ENCODE results near the gene LGALS7B. TPM values are rescaled to one million over a fixed set of nuclear protein-coding genes. Genes with fewer than 3 reads are reported as not detected.
A peak's percentile ranks its signal among the peaks of the same experiment; 100 is the strongest.

LGALS7B gene
- total RNA-seq, 2 experiments from 2014 or later: not detected

DNA sequence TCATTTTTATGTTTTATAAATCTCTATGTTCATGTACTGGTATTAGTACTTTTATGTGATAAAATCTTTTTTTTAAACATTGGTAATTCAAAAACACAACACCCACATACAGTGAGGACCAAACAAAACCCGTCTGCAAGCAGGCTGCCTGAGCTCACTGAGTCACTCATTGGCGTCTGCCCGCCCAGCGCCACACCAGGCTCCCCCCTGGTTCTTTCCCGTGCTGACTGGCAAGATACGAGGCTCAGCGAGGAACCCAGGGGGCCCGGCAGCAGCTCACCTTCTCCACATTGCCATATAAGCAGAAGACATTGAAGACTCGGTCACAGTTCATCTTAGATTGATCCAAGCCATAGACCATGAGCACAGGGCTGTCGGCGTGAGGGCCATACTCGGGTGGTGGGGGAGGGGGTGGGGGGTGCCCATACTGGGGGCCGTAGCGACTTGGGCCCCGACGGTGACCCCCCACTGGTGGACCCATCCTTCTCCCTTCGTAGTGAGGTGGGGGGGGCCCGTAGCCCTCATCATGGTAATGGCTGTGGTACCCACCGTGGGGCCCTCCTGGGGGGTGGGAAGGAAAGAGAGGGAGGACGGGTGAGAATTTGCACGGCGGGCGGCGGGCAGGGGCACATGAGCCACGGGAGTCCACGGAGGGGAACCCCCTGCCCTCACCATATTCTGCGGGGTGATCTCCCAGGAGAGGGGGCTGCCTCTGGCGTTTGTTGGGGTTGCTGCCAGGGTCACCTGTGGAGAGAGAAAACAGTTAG lies 51.0 kb downstream of the LGALS7B start:
- DNase-seq (no peak), ATAC-seq (ENCODE audit: poor library complexity) (no peak)
- no peaks in the 10 kb centered on the region for H3K27me3 ChIP-seq (ENCODE audit: control insufficient read depth in 1 of 2, insufficient read depth in 2 of 2, low read length in 2 of 2)
- peaks cover 96% of the 10 kb centered on the region for H3K36me3 ChIP-seq (ENCODE audit: insufficient read depth, low read length)
- H3K9me3 Mint-ChIP-seq: no peaks in the 10 kb centered on the region
- ChIA-PET POLR2A (interaction anchor here (0.6 to 3.4 kb wide), 5 partner anchors 8 to 30 kb away, joined by 3 to 30 read pairs (median 14); partner anchors contain the start of gene ECH1), CTCF (interaction anchor here (1.3 to 1.6 kb wide), 2 partner anchors 29 to 30 kb away, joined by 3 read pairs; no protein-coding TSS in a partner anchor)
- intact Hi-C loops (cut with DNase I, micrococcal nuclease): loop anchor here (5.0 to 10.0 kb wide), 2 partner anchors 37 to 105 kb away; partner anchors contain the start of gene RINL (in 1 of the 2)
- peaks cover 97% of the 10 kb centered on the region for H3K36me3 Mint-ChIP-seq (ENCODE audit: low read depth)
- peak overlapping the region in 1 of 2 donors; percentile 47 for H3K27ac ChIP-seq (ENCODE audit: low read depth in 1 of 2, low read length in 2 of 2)
- H3K4me3 ChIP-seq (ENCODE audit: low read length): no peak overlapping the region
- H3K4me3 Mint-ChIP-seq: peak overlapping the region; percentile 14
- no peaks in the 10 kb centered on the region for H3K9me3 ChIP-seq (ENCODE audit: control insufficient read depth in 1 of 2, insufficient read depth in 1 of 2, low read length in 2 of 2)
- TF ChIP-seq, protein P1, sequence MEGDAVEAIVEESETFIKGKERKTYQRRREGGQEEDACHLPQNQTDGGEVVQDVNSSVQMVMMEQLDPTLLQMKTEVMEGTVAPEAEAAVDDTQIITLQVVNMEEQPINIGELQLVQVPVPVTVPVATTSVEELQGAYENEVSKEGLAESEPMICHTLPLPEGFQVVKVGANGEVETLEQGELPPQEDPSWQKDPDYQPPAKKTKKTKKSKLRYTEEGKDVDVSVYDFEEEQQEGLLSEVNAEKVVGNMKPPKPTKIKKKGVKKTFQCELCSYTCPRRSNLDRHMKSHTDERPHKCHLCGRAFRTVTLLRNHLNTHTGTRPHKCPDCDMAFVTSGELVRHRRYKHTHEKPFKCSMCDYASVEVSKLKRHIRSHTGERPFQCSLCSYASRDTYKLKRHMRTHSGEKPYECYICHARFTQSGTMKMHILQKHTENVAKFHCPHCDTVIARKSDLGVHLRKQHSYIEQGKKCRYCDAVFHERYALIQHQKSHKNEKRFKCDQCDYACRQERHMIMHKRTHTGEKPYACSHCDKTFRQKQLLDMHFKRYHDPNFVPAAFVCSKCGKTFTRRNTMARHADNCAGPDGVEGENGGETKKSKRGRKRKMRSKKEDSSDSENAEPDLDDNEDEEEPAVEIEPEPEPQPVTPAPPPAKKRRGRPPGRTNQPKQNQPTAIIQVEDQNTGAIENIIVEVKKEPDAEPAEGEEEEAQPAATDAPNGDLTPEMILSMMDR (IDR thresholded peaks at IDR 0.05): no peak
- peak overlapping the region; percentile 55 for H3K27ac Mint-ChIP-seq
- peaks cover 55% of the 10 kb centered on the region for H3K4me1 ChIP-seq (ENCODE audit: insufficient read depth, low read length)
- peaks cover 5% of the 10 kb centered on the region for H3K27me3 Mint-ChIP-seq
- peaks cover 48% of the 10 kb centered on the region for H3K4me1 Mint-ChIP-seq (ENCODE audit: low read depth)

DNA sequence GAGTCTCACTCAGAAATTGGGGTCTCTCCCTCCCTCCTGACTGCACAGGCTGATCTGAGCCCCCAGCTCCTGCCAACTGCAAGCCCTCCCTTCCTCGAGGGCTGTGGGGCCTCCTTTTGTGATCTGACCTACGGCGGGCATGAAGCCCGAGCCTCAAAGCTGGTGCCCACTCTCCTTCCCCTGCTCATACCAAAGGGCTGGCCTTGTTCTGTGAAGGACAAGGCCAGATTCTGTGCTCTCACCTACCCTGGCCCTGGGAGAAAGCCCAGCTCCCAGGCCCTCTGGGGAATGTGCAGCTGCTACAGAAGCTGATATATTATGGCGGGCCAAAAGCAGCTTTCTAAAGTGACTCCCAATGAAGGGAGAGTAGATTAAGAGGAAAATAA lies 51.6 kb downstream of the LGALS7B start:
- DNase-seq (no peak), ATAC-seq (ENCODE audit: poor library complexity) (no peak)
- H3K27me3 Mint-ChIP-seq: peaks cover 5% of the 10 kb centered on the region
- H3K4me3 ChIP-seq (ENCODE audit: low read length): no peak overlapping the region
- ChIA-PET POLR2A (interaction anchor here (0.6 to 3.0 kb wide), 5 partner anchors 9 to 29 kb away, joined by 3 to 30 read pairs (median 6); partner anchors contain the start of genes ECH1 and HNRNPL), CTCF (interaction anchor here (1.6 kb wide), 1 partner anchor 29 kb away, joined by 3 read pairs; no protein-coding TSS in a partner anchor)
- H3K27ac Mint-ChIP-seq: peak overlapping the region; percentile 88
- H3K36me3 Mint-ChIP-seq (ENCODE audit: low read depth): peaks cover 99% of the 10 kb centered on the region
- no peak overlapping the region for H3K4me3 Mint-ChIP-seq
- peaks cover 97% of the 10 kb centered on the region for H3K36me3 ChIP-seq (ENCODE audit: insufficient read depth, low read length)
- H3K9me3 Mint-ChIP-seq: no peaks in the 10 kb centered on the region
- H3K4me1 Mint-ChIP-seq (ENCODE audit: low read depth): peaks cover 54% of the 10 kb centered on the region
- peak overlapping the region; percentile 6 to 47 for H3K27ac ChIP-seq (ENCODE audit: low read depth in 1 of 2, low read length in 2 of 2)
- TF ChIP-seq, protein P1 (IDR thresholded peaks at IDR 0.05): no peak
- intact Hi-C loops (cut with DNase I, micrococcal nuclease): loop anchor here (5.0 to 10.0 kb wide), 2 partner anchors 37 to 106 kb away; partner anchors contain the start of gene RINL (in 1 of the 2)
- no peaks in the 10 kb centered on the region for H3K27me3 ChIP-seq (ENCODE audit: control insufficient read depth in 1 of 2, insufficient read depth in 2 of 2, low read length in 2 of 2)
- H3K4me1 ChIP-seq (ENCODE audit: insufficient read depth, low read length): peaks cover 61% of the 10 kb centered on the region
- H3K9me3 ChIP-seq (ENCODE audit: control insufficient read depth in 1 of 2, insufficient read depth in 1 of 2, low read length in 2 of 2): no peaks in the 10 kb centered on the region

Other genes starting within 250 kb of the LGALS7B start
- gene MAP4K1, start 171.2 kb upstream of the LGALS7B start, total RNA-seq: 100 to 1,000 TPM; 173 to 185 TPM
- gene EIF3K, start 170.0 kb upstream of the LGALS7B start, total RNA-seq: 100 to 1,000 TPM; 309 to 322 TPM
- 10 to 100 TPM; 70.3 to 84.0 TPM for gene ACTN4, start 141.6 kb upstream of the LGALS7B start, total RNA-seq
- 1 to 10 TPM; 1.6 to 2.0 TPM for gene CAPN12, start 44.7 kb upstream of the LGALS7B start, total RNA-seq
- gene LGALS7, start 15.7 kb upstream of the LGALS7B start, total RNA-seq: not detected
- gene LGALS4, start 23.7 kb downstream of the LGALS7B start, total RNA-seq: 1 to 10 TPM; 2.3 to 3.1 TPM
- gene ECH1, start 42.6 kb downstream of the LGALS7B start, total RNA-seq: 10 to 100 TPM; 32.6 to 35.3 TPM
- 100 to 1,000 TPM; 535 to 565 TPM for gene HNRNPL, start 60.8 kb downstream of the LGALS7B start, total RNA-seq
- gene RINL, start 89.1 kb downstream of the LGALS7B start, total RNA-seq: 10 to 100 TPM; 19.5 to 21.3 TPM
- gene SIRT2, start 110.4 kb downstream of the LGALS7B start, total RNA-seq: 10 to 100 TPM; 60.8 to 67.8 TPM
- 10 to 100 TPM; 29.3 to 30.1 TPM for gene NFKBIB, start 110.8 kb downstream of the LGALS7B start, total RNA-seq
- 1 to 10 TPM; 1.0 to 1.7 TPM for gene CCER2, start 123.0 kb downstream of the LGALS7B start, total RNA-seq
- 10 to 100 TPM; 18.7 to 22.8 TPM for gene SARS2, start 141.6 kb downstream of the LGALS7B start, total RNA-seq
- gene MRPS12, start 141.7 kb downstream of the LGALS7B start, total RNA-seq: 10 to 100 TPM; 13.7 to 15.4 TPM
- not detected for gene FBXO17, start 186.5 kb downstream of the LGALS7B start, total RNA-seq
- gene FBXO27, start 243.3 kb downstream of the LGALS7B start, total RNA-seq: under 1 TPM in 1 of 2 experiments, not detected in 1; 0.11 TPM